NCI-H2196 treated with DMSO at 0.1 percent for 48 hours (cell line): ENCODE results near the gene MARCO.
"Not testable (repeated sequence)": the region's sequence is repeated elsewhere in the genome, so short reads cannot be mapped to it uniquely, and the experiment has no call there.

ENCODE experiments used
- DNase-seq: peaks from one replicate; lab custom pipeline; 2025; ENCODE audit not compliant: unreplicated experiment; lab: John Stamatoyannopoulos, UW

MARCO gene

DNA sequence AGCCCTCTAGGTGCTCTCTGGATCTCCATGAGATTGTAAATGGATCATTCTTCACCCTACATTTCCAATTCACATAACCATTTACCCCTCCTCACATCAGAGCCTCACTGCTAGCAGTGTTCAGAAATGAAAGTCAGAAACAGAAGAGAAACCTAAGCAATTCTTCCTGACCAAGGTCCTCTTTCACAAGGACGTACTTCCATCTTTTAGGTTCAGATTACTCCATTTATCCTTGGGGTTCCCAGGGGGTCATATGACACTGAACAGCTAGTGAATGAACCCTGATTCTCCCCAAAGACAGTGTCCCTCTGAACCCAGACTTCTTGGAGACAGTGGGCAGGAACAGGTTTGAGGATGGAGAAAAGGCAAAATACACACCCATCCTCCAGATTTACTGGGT lies 12.9 kb upstream of the MARCO start:
- DNase-seq = no peak

DNA sequence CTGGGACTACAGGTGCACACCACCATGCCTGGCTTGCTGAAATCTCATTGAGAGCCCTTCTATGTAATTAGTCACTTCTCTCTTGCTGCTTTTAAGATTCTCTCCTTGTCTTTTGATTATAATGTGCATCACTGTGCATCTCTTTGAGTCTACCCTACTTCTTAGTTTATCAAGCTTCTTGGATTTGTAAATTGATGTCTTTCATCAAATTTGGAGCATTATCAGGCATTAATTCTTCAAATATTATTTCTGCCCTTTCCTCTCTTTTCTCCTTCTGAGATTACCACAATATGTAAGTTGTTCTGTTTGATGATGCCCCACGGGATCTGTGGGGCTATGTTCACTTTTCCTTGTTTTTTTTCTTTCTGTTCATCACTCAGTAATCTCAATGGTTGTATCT lies 9.0 kb upstream of the MARCO start:
- no peak for DNase-seq

DNA sequence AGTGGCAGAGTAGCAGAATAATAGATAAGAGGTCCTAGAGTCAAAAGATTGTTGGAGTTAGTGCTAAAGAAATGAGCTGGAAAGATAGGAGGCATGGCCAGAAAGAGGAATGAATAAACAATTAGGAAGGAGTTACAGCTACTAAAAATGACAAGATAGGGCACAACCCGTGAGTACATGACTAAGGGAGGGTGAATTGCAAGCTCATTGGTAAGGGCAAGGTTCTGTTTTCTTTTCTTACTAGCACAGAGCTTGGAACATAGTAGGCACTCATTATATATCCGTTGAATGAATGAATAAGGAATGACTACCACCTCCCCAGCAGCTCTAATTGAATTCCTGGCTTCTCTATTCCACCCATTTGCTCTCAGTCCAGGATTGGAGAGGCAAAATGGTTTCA lies 5.7 kb upstream of the MARCO start:
- DNase-seq = no peak

DNA sequence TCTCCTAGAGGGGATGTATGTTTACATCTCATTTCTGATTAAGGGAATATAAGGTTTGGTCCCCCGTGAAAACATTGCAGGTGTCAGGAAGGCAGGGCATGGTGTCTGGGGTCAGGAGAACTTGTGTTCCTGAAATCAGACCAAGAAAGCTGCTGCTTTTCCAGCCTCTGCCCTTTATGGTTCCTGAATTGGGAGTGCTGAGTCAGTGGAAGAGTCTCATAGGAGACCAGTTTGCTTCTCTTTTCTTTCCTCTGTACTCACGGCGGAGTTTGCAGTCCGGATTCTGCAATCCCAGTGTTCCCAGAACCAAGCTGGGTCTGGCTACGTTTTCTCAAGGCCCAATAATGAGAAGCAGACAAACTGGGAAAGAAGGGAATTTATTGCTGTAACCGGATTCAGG lies 5.1 kb upstream of the MARCO start:
- DNase-seq = no peak

DNA sequence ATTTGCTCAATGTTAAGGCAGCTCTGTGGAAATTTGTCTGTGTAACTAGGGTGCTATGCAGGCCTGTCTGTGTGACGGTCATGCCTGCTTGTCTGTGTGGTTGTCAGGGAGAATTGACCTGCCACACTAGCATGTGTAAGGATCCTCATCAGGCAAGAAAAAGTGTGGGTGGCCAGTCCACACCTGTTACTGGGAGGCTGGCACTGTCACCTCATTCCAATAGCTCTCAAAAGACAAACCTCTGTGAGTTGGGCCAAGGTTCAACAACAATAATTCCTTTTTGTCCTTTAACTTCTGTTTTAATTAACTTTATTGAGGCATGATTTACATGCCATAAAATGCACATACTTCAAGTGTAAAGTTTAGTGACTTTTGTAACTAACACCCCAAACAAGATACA lies 4.2 kb upstream of the MARCO start:
- DNase-seq = no peak

DNA sequence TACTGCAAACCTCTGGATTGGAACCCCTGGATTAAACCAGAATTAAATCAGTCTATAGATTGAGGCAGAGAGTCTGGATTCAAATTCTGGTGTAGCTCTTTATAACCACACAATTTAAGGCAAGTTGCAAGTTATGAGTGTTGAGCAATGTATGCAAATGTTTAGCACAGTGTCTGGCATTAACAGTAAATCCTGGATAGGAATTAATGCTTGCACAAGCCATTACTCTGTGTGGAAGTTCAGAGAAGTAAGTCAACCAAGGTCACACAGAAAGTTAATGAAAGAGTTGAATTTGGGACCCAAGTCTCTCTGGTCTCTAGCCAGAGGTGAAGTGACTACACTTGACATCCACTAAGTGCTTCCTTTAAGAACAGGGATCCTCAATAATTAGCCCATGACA lies 2.0 kb upstream of the MARCO start:
- no peak for DNase-seq

DNA sequence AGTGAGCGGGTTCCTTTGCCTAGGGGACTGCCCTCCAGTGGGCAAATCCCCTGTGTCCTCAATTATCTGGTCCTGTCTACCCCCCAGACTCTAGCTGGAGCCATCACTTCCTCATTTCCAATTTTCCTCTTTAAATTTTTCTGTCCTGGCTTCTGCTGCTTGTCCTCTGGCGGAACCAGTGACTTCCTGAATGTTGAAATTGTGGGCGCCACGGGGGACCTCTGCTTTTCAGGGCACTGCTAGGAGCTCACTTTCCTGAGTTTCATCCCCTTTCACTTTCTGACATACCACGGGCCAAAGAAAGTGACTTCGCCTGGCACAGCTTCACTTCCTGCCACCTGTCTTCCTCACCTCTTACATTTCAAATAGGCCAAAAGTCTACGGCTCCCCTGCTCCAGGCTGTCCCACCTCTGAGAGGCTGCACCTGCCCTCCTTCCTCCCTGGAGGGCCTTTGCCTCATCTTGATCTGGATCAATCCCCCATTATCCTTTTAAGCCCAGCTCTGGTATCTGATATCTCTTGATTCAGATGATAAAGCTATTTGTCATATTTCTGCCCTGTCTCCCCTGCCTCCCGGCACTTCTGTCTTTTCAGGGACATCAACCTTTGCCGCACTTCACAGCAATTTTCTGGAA lies 1.4 kb upstream of the MARCO start:
- no peak for DNase-seq

DNA sequence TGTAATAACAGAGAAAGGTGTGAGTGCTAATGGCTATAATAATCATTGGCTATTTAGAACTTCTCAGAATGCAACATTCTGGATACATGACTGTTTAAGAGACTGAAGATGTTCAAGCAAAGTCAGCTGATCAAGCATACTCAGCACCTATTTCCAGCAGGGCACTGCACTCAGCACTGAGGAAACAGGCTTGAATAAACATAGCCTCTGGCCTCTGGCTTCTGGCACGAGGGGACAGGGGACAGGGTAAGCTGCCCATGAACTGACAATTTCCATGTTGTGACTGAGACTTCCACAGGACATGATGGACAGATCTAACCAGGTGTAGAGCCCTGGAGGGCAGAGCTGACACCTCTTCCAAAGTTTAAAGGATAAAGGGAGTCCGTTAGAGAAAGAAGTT lies 1.3 kb downstream of the MARCO start:
- DNase-seq = no peak

DNA sequence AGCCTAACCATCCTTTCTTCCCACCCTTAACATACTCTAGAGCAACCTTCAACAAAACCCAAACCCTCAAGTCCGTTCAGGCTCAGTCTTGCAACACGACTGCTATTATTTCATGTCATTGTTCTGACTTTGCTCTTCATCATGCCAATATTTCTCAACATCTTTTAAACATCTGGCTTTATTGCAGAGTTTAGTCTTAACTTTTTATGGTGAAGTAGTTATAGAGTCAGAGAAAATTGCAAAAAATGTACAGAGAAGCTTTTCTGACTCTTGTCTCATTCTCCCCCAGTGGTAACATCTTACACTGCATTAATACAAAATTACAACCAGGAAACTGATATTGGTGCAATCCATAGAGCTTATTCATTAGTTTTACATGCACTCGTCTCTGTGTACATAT lies 3.9 kb downstream of the MARCO start:
- DNase-seq = no peak

DNA sequence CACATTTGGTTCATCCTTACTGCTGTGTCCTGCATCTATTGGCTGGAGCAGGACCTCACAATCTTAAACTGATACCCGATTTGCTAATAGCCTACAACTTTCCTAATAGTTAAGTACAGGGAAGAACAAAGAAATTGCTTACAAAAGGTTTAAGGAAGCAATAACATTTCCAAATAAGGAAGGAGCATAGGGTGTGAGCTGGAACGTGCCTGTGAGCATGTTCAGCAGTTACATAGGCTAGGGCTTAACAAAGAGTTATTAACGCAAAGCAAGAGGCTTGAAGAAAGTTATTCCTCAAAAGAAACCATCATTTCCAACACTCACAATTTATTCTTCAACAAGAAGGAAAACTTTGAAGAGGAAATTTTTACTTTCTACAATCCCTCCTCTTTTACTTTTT lies 6.3 kb downstream of the MARCO start:
- not testable (repeated sequence) for DNase-seq

DNA sequence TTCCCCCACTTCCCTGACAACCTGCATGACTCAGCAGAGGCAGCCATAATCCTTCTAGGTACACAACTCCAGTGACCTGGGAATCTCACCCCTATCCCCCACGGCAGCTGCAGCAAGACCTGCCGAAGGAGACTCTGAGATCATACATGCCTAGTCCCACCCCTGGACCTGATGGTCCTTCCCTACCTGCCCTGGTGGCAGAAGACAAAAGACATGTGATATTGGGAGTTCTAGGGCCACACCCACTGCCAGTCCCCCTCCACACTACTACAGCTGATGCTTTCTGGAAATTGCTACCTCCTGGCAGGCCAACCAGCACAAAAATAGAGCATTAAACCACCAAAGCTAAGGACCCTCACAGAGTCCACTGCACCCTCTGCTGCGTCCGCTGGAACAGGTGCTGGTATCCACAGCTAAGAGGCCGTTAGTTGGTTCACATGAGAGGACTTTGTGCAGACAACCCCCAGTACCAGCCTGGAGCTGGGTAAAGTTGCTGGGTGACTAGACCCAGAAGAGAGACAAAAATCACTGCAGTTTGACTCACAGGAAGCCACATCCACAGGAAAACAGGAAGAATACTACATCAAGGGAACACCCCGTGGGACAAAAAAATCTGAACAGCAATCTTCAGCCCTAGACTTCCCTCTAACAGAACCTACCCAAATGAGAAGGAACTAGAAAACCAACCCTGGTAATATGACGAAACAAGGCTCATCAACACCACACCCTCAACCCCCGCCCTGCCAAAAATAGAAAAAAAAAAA lies 12.5 kb downstream of the MARCO start:
- DNase-seq = no peak

DNA sequence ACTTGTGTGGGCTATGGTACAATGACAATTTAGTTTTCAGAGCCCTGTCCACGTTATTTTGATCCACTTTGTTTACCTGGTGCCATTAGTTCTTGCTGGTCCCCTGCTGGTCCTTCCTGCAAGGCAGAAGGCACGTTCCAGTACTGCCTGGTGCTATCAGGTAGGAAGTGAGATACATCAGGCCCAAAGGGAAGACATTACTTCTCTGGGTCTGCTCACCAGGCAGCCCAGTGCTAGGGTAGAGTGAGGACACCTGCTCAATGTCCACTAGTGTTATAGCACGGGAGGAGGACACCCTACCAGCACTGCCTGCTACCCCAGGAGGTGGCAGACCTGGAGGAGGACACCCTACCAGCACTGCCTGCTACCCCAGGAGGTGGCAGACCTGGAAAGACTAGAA lies 23.7 kb downstream of the MARCO start:
- DNase-seq = no peak

DNA sequence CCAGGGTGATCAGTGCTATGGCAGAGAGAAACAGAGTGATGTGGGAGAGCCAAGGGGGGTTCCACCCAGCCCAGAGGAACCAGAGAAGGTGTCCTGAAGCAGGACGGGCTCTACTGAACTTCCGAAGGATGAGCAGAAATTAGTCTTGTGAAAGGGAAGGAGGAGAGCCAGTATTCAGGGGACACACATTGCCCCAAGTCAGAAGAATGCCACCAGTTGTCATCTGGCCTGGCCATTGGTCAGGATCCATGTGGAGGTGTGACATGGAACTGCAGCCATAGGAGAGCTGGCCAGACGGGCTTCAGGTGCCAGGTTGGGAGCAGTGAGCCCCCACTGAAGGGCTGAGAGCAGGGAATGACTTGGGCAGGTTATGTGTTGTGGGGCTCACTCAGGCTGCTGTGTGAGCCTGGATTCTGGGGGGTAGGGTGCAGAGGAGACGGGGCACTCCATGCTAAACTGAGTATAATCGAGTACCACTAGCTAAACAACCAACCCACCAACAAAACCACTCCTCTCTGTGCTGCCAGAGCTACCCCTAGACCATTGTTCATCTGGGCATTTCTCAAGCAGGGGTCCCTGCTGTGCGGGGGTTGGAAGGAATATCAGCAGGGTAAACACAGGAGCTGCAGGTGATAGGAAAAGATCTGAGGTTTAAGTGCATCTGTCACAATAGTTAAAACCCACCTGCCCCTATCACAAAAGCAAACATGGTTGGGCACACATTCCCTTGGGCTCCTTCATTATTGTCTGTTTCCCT lies 25.3 kb downstream of the MARCO start:
- no peak for DNase-seq

DNA sequence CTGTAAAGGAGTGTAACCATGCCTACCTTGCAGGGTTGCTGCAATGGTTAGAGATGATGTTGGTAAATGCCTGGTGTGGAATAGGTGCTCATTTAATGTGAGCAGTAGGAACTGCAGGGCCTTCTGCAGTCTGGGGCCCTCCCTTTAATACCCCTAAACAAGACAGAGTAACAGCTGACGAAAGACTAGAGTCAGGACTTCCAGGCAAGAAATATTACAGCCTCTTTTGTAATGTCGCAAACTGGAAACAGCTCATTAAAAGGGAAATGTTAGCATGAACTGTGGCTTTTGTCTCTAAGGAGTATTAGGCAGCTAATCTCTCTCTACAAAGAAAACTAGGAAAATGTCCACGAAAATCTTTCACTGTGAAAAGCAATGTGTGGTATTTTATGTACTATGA lies 26.0 kb downstream of the MARCO start:
- DNase-seq = no peak

DNA sequence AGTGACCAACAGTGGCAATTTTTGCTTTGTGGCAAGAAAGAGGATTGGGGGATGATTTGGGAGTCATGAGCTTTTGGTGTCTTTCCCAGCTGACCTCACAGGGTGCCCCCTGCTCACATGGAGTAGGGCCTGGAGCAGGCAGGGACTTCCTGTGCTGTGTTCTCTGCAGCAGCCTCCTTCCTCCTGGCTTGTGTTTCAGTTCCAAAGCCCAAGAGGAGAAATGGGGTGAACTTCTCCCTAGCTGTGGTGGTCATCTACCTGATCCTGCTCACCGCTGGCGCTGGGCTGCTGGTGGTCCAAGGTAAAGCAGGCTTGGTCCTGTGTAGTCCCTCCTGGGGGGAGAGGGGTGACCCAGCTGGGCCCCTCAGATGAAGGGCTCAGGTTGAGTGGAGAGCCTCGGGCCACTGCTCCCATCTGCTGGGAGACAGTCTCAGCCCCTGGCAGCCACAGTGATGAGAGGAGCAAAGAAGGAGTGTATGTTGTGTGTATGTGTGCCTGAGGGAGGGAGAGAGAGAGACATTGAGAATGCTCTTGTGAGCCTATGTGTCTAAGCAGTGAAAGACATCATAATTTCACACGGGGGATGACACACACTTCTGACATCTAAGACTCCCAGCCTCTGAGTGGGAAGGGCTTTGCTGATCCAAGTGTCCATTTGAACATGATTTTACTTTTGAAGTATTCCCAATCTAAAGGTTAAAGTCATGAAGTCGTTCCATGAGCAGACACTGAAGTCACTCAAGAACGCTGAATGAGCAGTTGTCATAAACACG lies 27.2 kb downstream of the MARCO start:
- no peak for DNase-seq

DNA sequence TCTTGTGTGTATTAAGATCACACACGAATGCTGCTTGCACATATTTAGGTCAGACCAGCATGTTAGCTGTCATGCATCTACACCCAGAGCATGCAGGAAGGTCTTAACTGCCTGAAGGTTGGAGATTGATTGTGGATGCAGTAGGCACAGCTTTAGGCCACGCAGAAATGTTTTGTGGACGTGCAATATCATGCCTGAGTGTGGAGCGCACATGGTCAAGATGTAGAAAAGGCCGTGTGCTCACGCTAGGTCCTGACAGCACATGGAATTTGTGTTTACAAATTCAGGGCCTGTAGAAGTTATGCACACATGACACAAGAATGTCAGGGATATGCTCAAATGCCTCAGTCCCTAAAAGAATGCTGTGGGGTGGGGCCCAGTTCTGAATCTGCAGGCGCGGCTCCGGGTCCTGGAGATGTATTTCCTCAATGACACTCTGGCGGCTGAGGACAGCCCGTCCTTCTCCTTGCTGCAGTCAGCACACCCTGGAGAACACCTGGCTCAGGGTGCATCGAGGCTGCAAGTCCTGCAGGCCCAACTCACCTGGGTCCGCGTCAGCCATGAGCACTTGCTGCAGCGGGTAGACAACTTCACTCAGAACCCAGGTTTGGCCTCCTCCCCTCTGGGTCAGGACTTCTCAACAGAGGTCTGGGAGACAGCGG lies 27.9 kb downstream of the MARCO start:
- no peak for DNase-seq

DNA sequence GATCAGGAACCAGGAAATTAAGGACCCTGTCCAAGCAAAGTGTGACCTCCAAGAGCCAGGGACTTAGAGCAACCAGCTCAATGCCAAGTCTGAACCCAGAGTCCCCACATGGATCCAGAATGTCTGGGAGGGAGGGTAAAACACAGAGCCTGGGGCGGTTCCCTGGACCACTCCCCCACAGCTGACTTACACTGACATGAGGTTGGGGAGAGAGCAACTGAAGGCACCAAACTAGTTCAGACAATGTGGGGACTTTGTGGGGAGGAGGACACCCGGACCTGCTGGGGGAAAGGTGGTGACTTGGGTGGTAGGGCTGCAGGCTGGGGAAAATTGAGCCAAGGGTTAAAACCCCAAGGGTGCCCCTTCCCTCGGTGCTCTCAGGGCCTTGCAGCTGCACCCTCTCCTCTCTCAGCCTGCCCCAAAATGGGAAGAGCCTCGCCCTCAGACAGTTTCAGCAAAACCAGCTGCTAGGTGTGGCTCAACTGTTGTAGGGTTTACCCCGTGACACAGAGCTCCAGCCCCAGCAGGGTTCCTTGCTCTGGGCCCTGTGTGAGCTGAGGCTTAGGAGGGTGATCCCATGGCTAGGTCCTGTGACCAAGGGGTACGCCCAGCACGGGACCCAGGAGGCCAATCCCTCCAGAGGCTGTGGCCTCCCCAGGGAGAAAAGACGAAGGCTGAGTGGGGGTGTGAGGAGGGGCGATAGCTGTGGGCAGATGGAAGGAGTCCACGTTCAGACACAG lies 28.6 kb downstream of the MARCO start:
- no peak for DNase-seq

DNA sequence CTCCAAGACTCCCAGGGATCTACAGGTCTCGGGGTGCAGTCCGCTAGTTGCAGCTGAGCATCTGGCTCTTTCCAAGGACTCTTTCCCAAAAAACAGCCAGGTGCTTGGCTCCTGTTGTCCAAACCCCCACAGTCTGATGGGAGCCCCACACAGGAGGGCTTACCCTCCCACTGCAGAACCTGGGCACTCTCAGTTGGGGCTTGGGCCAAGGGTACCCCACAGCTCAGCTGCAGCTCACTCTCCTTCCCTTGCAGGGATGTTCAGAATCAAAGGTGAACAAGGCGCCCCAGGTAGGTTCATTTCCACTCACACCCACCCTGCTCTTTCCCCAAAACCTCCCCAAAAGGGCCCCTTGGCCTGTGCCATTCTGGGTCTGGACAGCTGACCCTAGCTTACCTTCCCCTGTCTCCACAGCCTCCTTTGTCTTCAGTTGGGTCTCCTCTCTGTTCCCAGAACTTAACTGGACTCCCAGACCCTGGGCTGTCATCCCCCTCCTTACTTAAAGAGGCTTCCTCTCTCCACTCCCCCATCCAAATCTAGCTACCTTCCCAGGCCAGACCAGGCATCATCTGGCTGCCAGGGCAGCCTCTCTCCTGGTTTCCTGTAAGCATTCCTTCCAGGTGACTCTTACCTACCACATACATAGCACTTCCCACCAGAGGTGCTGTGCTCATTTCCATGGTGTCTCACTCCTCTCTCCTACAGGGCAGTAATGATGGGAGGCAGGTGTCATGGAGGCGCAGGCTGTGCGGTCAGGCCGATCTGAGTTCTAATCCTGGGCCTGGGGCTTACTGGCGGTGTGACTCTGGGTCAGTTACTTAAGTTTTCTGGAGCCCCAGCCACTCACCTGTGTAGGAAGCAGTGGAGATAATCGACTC lies 29.5 kb downstream of the MARCO start:
- no peak for DNase-seq

DNA sequence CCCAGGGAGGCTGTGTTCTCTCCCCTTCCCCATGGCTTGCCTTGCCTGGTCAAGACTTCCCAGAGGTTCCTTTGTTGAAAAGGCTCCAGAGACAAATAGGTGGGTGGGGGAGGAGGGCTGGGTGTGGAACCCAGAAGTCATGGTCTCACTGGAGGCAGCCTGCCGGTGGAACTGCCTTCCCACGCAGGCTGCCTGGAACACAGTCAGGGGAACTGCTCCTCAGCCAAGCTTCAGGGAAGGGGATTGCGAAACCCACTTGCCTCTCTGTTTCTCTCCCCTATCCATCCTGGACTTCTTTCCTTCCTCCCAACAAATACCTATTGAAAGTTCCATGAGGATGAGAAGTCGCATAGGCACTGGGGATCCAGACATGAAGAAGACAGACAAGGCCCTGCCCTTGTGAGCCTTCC lies 31.6 kb downstream of the MARCO start:
- DNase-seq = no peak
